ENCODE results near the gene RHBDD1.

Gene RHBDD1

DNA sequence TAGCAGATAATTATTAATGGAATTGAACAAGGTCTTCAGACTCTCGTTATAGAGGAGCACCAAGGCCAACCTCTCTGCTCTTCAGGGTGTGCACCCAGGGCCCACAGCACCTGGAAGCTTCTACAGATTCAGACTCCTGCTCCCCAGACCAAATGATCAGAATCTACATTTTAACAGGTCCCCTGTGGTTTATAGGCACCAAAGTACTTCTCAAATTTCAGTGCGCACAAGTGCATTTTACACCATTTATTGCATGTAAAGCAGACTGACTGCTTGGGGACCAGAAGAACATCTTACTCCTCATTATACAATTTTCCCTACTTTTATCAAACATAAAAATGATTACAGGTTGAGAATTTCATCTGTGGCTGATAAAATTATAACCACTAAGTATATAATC lies 164.3 kb downstream of the RHBDD1 start:
- Histone ChIP-seq H3F3A (ENCODE audit: insufficient read depth) (no peaks in the 10 kb centered on the region), H3K27me3 (ENCODE audit: low read length) (no peaks in the 10 kb centered on the region), H2AFZ (ENCODE audit: low read depth, low read length, severe bottlenecking) (no peak overlapping the region), H3K27ac (ENCODE audit: low read depth, low read length) (no peak overlapping the region), H3K9me3 (ENCODE audit: insufficient read depth, low read length) (no peaks in the 10 kb centered on the region), H4K20me1 (ENCODE audit: low read depth, low read length) (no peaks in the 10 kb centered on the region), H3K9me2 (replicated peaks; ENCODE audit: insufficient read depth, low read length) (no peaks in the 10 kb centered on the region), H3K9ac (ENCODE audit: low read length) (no peak overlapping the region), H3K4me3 (ENCODE audit: insufficient read depth, low read length, poor library complexity, severe bottlenecking) (no peak overlapping the region), H3K4me2 (ENCODE audit: low read depth, low read length, poor library complexity, severe bottlenecking) (no peak overlapping the region), H3K36me3 (ENCODE audit: low read length) (no peaks in the 10 kb centered on the region; the same call in 1 of the 2 replicates), H3K79me2 (ENCODE audit: insufficient read depth, low read length) (no peaks in the 10 kb centered on the region)
- TF ChIP-seq, protein P1, sequence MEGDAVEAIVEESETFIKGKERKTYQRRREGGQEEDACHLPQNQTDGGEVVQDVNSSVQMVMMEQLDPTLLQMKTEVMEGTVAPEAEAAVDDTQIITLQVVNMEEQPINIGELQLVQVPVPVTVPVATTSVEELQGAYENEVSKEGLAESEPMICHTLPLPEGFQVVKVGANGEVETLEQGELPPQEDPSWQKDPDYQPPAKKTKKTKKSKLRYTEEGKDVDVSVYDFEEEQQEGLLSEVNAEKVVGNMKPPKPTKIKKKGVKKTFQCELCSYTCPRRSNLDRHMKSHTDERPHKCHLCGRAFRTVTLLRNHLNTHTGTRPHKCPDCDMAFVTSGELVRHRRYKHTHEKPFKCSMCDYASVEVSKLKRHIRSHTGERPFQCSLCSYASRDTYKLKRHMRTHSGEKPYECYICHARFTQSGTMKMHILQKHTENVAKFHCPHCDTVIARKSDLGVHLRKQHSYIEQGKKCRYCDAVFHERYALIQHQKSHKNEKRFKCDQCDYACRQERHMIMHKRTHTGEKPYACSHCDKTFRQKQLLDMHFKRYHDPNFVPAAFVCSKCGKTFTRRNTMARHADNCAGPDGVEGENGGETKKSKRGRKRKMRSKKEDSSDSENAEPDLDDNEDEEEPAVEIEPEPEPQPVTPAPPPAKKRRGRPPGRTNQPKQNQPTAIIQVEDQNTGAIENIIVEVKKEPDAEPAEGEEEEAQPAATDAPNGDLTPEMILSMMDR (IDR thresholded peaks at IDR 0.05; ENCODE audit: insufficient read depth, low read length, poor library complexity, severe bottlenecking) = no peak
- no peak for TF ChIP-seq EZH2phosphoT487 (conservative IDR thresholded peaks at IDR 0.05; ENCODE audit: low read length)

DNA sequence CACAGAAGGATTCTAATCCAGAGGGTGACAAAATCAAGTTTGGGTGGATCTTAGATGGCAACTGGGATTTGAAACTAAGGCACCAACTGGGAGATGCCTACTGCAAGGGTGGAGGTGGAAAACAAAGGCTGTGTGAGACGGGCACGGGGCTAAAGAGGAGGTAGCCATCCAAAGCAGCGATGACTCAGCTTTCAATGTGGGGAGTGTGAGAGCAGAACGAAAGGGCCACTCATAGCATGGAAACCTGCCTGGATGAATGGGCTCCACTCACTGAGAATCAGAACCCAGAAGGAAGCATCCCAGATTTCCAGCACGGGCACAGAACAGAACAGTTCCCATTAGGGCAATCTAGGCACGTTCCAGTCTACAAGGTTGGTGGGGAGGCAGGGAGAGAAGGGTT lies 168.6 kb downstream of the RHBDD1 start:
- H3K36me3 ChIP-seq (ENCODE audit: low read length) = no peaks in the 10 kb centered on the region
- H4K20me1 ChIP-seq (ENCODE audit: low read depth, low read length) = no peaks in the 10 kb centered on the region
- no peaks in the 10 kb centered on the region for H3K9me2 ChIP-seq (replicated peaks; ENCODE audit: insufficient read depth, low read length)
- H3K27ac ChIP-seq (ENCODE audit: low read depth, low read length) = no peak overlapping the region
- H3K4me3 ChIP-seq (ENCODE audit: insufficient read depth, low read length, poor library complexity, severe bottlenecking) = no peak overlapping the region
- H3K27me3 ChIP-seq (ENCODE audit: low read length) = no peaks in the 10 kb centered on the region
- no peaks in the 10 kb centered on the region for H3F3A ChIP-seq (ENCODE audit: insufficient read depth)
- no peaks in the 10 kb centered on the region for H3K9me3 ChIP-seq (ENCODE audit: insufficient read depth, low read length)
- H3K79me2 ChIP-seq (ENCODE audit: insufficient read depth, low read length) = no peaks in the 10 kb centered on the region
- no peak for TF ChIP-seq EZH2phosphoT487 (conservative IDR thresholded peaks at IDR 0.05; ENCODE audit: low read length)
- TF ChIP-seq, protein P1 (IDR thresholded peaks at IDR 0.05; ENCODE audit: insufficient read depth, low read length, poor library complexity, severe bottlenecking) = no peak
- no peak overlapping the region for H3K4me2 ChIP-seq (ENCODE audit: low read depth, low read length, poor library complexity, severe bottlenecking)
- H3K9ac ChIP-seq (ENCODE audit: low read length) = no peak overlapping the region
- H2AFZ ChIP-seq (ENCODE audit: low read depth, low read length, severe bottlenecking) = no peak overlapping the region

DNA sequence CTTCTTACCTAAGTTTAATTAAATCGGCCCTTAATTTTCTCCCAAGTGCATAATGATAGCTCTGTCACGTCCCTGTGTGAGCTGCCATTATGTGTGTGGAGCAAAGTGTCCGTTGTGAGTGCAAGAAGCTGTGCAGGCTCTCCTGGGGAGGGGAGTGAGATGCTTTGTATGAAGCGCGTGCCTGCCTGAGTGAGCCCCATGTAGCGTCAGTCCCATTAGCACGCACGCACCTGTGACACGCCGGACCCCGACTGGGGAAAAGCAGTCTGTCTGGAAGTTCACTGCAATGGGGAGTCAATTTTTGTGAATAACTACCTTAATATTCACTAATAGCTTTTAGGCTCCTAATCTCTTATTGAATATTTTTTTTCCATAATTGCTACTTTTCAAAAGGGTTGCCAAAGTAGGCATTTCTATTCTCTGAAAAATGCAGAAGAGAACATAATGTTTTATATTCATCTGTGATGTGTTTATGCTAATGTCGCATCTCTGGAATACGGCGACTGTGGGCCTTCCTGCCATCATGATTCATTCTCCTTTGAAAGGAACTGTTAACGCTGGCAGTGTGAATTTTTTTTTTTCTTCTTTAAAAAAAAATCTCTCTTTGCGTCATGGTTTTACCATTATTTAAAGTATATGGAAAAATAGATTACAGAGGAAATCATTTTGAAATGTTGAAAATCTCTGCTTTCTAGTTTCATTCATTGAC lies 170.5 kb downstream of the RHBDD1 start:
- H2AFZ ChIP-seq (ENCODE audit: low read depth, low read length, severe bottlenecking) = no peak overlapping the region
- no peak overlapping the region for H3K4me2 ChIP-seq (ENCODE audit: low read depth, low read length, poor library complexity, severe bottlenecking)
- H3F3A ChIP-seq (ENCODE audit: insufficient read depth) = no peaks in the 10 kb centered on the region
- H4K20me1 ChIP-seq (ENCODE audit: low read depth, low read length) = no peaks in the 10 kb centered on the region
- no peaks in the 10 kb centered on the region for H3K79me2 ChIP-seq (ENCODE audit: insufficient read depth, low read length)
- no peaks in the 10 kb centered on the region for H3K9me3 ChIP-seq (ENCODE audit: insufficient read depth, low read length)
- no peak overlapping the region for H3K27ac ChIP-seq (ENCODE audit: low read depth, low read length)
- TF ChIP-seq EZH2phosphoT487 (conservative IDR thresholded peaks at IDR 0.05; ENCODE audit: low read length) = no peak
- no peak overlapping the region for H3K9ac ChIP-seq (ENCODE audit: low read length)
- H3K9me2 ChIP-seq (replicated peaks; ENCODE audit: insufficient read depth, low read length) = no peaks in the 10 kb centered on the region
- H3K4me3 ChIP-seq (ENCODE audit: insufficient read depth, low read length, poor library complexity, severe bottlenecking) = no peak overlapping the region
- no peaks in the 10 kb centered on the region for H3K27me3 ChIP-seq (ENCODE audit: low read length)
- no peaks in the 10 kb centered on the region for H3K36me3 ChIP-seq (ENCODE audit: low read length)

DNA sequence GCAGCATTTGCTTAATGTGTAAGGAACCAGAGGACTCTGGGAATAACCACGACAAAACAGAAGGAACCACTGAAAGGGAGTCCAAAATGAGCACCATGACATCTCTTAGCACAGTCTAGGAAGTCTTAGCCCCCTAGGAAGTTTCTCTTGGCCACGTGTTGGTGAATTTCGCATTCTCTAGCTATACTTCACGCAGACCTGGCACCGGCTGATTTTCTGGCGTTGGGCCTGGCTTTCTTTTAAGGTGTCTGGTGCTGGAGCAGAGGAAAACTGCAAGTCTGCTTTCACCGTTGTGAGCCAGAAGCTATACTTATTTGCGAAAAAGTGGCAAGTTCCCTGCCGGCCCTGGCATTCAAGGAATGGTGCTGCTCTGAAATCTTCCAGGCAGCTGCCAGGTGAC lies 171.3 kb downstream of the RHBDD1 start:
- Histone ChIP-seq H3F3A (ENCODE audit: insufficient read depth) (no peaks in the 10 kb centered on the region), H2AFZ (ENCODE audit: low read depth, low read length, severe bottlenecking) (no peak overlapping the region), H3K4me3 (ENCODE audit: insufficient read depth, low read length, poor library complexity, severe bottlenecking) (no peak overlapping the region), H3K9me2 (replicated peaks; ENCODE audit: insufficient read depth, low read length) (no peaks in the 10 kb centered on the region), H4K20me1 (ENCODE audit: low read depth, low read length) (no peaks in the 10 kb centered on the region), H3K27ac (ENCODE audit: low read depth, low read length) (no peak overlapping the region), H3K4me2 (ENCODE audit: low read depth, low read length, poor library complexity, severe bottlenecking) (no peak overlapping the region), H3K27me3 (ENCODE audit: low read length) (no peaks in the 10 kb centered on the region), H3K9me3 (ENCODE audit: insufficient read depth, low read length) (no peaks in the 10 kb centered on the region), H3K36me3 (ENCODE audit: low read length) (no peaks in the 10 kb centered on the region), H3K79me2 (ENCODE audit: insufficient read depth, low read length) (no peaks in the 10 kb centered on the region), H3K9ac (ENCODE audit: low read length) (no peak overlapping the region)
- TF ChIP-seq EZH2phosphoT487 (conservative IDR thresholded peaks at IDR 0.05; ENCODE audit: low read length) = no peak
- TF ChIP-seq, protein P1 (IDR thresholded peaks at IDR 0.05; ENCODE audit: insufficient read depth, low read length, poor library complexity, severe bottlenecking) = no peak

Data from SU-DHL-6 (cell line).